Measurements from ENCODE around the gene HSDL1. TPM values are rescaled to one million over a fixed set of nuclear protein-coding genes. Genes with fewer than 3 reads are reported as not detected.

Gene HSDL1
- total RNA-seq, 1 donor = 18.1 TPM

DNA sequence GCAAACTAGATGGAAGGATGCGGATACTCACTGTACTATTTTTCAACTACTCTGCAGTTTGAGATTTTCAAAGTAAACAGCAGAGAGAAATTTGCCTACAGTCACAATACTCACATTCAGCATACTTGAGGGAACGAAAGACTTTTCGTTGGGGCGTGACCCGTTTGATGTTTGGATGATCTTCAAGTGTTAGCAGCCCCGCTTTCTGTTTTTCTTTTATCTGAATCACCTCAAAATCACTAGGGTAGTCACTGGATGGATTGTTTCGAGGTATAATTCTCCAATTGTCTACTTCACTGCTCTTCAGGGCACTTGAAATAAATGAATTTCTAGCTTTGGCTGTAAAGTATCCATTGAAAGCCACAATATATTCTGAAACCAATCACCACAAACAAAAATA is 46.0 kb downstream of the HSDL1 start:
- H2AFZ ChIP-seq (ENCODE audit: low read length) = no peak overlapping the region
- peaks cover 27% of the 10 kb centered on the region for H3K79me2 ChIP-seq (ENCODE audit: insufficient read depth, low read length)
- H4K20me1 ChIP-seq (ENCODE audit: insufficient read depth, low read length) = peaks cover 12% of the 10 kb centered on the region
- H3K27me3 ChIP-seq (ENCODE audit: insufficient read depth, low read length) = no peaks in the 10 kb centered on the region
- H3K9me3 ChIP-seq (ENCODE audit: low read depth, low read length) = no peaks in the 10 kb centered on the region
- H3K4me3 ChIP-seq (ENCODE audit: insufficient read depth, low read length) = no peak overlapping the region
- DNase-seq (ENCODE audit: insufficient read length, low spot score, missing footprints) = peak; percentile 71
- H3K4me2 ChIP-seq (ENCODE audit: insufficient read depth, low read length) = peak overlapping the region; percentile 47
- TF ChIP-seq, protein P1, sequence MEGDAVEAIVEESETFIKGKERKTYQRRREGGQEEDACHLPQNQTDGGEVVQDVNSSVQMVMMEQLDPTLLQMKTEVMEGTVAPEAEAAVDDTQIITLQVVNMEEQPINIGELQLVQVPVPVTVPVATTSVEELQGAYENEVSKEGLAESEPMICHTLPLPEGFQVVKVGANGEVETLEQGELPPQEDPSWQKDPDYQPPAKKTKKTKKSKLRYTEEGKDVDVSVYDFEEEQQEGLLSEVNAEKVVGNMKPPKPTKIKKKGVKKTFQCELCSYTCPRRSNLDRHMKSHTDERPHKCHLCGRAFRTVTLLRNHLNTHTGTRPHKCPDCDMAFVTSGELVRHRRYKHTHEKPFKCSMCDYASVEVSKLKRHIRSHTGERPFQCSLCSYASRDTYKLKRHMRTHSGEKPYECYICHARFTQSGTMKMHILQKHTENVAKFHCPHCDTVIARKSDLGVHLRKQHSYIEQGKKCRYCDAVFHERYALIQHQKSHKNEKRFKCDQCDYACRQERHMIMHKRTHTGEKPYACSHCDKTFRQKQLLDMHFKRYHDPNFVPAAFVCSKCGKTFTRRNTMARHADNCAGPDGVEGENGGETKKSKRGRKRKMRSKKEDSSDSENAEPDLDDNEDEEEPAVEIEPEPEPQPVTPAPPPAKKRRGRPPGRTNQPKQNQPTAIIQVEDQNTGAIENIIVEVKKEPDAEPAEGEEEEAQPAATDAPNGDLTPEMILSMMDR (IDR thresholded peaks at IDR 0.05; ENCODE audit: extremely low read depth, low read depth, low read length) = no peak
- H3K4me1 ChIP-seq (ENCODE audit: insufficient read depth, low read length) = peaks cover 23% of the 10 kb centered on the region
- peak overlapping the region; percentile 71 for H3K27ac ChIP-seq (ENCODE audit: low read depth, low read length)
- peaks cover 24% of the 10 kb centered on the region for H3K36me3 ChIP-seq (ENCODE audit: insufficient read depth, low read length)

DNA sequence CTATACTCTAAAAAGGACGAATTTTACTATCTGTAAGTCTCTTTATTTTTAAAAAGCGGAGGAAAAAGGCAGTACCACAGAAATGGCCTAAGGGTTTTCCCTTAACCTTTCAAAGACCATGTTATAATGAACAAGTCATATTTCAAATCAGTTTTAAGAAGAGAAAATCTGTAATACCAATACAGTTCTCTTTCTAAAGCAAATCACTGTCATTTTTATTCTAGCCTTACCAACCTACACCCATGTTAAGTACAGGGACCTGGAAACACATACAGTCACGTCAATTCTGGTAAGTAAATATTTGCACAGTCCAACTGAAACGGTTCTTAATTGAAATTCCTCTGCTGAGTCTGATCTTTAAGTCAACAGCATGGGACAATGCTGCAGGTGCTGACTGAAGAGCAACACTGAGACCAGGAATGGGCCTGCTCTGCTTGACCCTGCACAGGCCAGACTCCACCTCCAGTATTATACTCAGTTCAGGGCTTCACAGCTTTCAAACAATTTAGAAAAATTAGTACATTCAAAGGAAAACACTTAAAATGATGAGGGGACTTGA is 48.5 kb downstream of the HSDL1 start:
- Histone ChIP-seq H3K27ac (ENCODE audit: low read depth, low read length) (no peak overlapping the region), H3K4me1 (ENCODE audit: insufficient read depth, low read length) (peaks cover 17% of the 10 kb centered on the region), H3K4me2 (ENCODE audit: insufficient read depth, low read length) (no peak overlapping the region), H3K27me3 (ENCODE audit: insufficient read depth, low read length) (no peaks in the 10 kb centered on the region), H3K36me3 (ENCODE audit: insufficient read depth, low read length) (peaks cover 47% of the 10 kb centered on the region), H3K9me3 (ENCODE audit: low read depth, low read length) (no peaks in the 10 kb centered on the region), H3K79me2 (ENCODE audit: insufficient read depth, low read length) (peaks cover 8% of the 10 kb centered on the region), H3K4me3 (ENCODE audit: insufficient read depth, low read length) (no peak overlapping the region), H4K20me1 (ENCODE audit: insufficient read depth, low read length) (peaks cover 12% of the 10 kb centered on the region), H2AFZ (ENCODE audit: low read length) (no peak overlapping the region)
- no peak for DNase-seq (ENCODE audit: insufficient read length, low spot score, missing footprints)
- TF ChIP-seq, protein P1 (IDR thresholded peaks at IDR 0.05; ENCODE audit: extremely low read depth, low read depth, low read length) = no peak

DNA sequence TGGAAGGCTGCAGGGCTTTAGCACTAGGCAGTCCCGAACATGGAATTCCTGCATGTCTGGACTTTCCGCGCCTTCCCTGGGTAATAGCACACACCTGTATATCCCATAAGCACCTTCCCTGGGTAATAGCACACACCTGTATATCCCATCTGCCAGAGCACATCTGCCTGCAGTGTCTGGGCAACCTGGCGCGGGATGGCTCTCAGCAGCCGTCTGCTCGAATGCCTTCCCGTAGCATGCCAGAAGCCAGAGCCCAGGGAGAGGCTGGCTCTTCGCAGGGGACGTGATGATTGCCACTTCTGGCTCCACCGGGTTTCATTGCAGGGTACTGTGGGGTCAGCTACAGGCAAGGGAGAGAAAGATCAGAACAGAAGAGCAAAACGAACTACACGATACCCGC is 49.5 kb downstream of the HSDL1 start:
- Histone ChIP-seq H3K79me2 (ENCODE audit: insufficient read depth, low read length) (peaks cover 8% of the 10 kb centered on the region), H3K4me2 (ENCODE audit: insufficient read depth, low read length) (no peak overlapping the region), H3K4me1 (ENCODE audit: insufficient read depth, low read length) (peaks cover 17% of the 10 kb centered on the region), H3K36me3 (ENCODE audit: insufficient read depth, low read length) (peaks cover 55% of the 10 kb centered on the region), H2AFZ (ENCODE audit: low read length) (no peak overlapping the region), H3K9me3 (ENCODE audit: low read depth, low read length) (no peaks in the 10 kb centered on the region), H3K27ac (ENCODE audit: low read depth, low read length) (no peak overlapping the region), H4K20me1 (ENCODE audit: insufficient read depth, low read length) (peaks cover 12% of the 10 kb centered on the region), H3K27me3 (ENCODE audit: insufficient read depth, low read length) (no peaks in the 10 kb centered on the region), H3K4me3 (ENCODE audit: insufficient read depth, low read length) (no peak overlapping the region)
- no peak for DNase-seq (ENCODE audit: insufficient read length, low spot score, missing footprints)
- TF ChIP-seq, protein P1 (IDR thresholded peaks at IDR 0.05; ENCODE audit: extremely low read depth, low read depth, low read length) = no peak

DNA sequence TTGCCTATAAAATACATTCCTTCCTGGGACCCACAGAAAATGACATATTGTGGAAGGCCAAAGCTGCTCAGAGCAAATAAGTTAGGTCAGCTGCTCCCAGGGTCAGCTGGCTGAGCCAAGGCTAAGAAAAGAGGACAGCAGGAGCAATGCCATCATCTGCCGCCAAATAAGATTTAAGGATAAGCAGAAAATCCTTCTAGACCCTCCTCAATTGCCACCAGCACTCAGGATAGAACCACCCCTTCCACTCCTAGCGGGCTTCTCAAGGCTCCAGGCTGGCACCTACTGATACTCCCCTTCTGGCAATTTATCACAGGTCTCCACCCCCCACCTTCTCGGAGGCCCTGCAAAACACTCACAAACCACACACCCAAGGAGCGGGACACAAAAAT is 51.1 kb downstream of the HSDL1 start:
- TF ChIP-seq, protein P1 (IDR thresholded peaks at IDR 0.05; ENCODE audit: extremely low read depth, low read depth, low read length) = no peak
- Histone ChIP-seq H3K9me3 (ENCODE audit: low read depth, low read length) (no peaks in the 10 kb centered on the region), H3K4me3 (ENCODE audit: insufficient read depth, low read length) (no peak overlapping the region), H4K20me1 (ENCODE audit: insufficient read depth, low read length) (peaks cover 13% of the 10 kb centered on the region), H3K4me1 (ENCODE audit: insufficient read depth, low read length) (peaks cover 5% of the 10 kb centered on the region), H3K79me2 (ENCODE audit: insufficient read depth, low read length) (peaks cover 8% of the 10 kb centered on the region), H3K27ac (ENCODE audit: low read depth, low read length) (no peak overlapping the region), H2AFZ (ENCODE audit: low read length) (no peak overlapping the region), H3K36me3 (ENCODE audit: insufficient read depth, low read length) (peaks cover 70% of the 10 kb centered on the region), H3K27me3 (ENCODE audit: insufficient read depth, low read length) (no peaks in the 10 kb centered on the region), H3K4me2 (ENCODE audit: insufficient read depth, low read length) (no peak overlapping the region)
- DNase-seq (ENCODE audit: insufficient read length, low spot score, missing footprints) = no peak
